Activated T-cell treated with anti-CD3 and anti-CD28 coated beads, Interleukin-2, amount 50 U/mL, for 48 hours (primary cell): ENCODE data around the gene CIROP.

Experiments used
- DNase-seq, 2 experiments: peaks; one replicate each; pipeline ENCODE4 v3.0.0-alpha.2; 2020

Gene CIROP

DNA sequence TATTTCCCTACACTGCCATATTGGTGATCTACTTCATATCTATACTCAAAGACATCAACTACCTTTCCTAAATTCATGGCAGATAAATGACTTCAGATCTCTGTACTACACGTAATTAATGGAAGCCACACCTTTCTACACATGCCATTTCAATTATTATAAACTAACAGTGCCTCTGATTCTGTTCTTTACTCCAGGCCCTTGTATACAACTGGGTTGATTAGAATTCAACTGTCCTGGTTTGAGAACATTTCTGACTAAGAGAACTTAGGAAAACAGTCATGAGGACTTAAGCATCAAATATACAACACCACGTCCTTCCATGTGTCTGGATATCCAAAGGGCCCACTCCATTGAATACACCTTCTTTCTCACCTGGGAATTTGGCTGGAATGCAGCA lies 11.7 kb downstream of the CIROP start:
- DNase-seq = no peak

GRCh38 chr14:23091294-23092225 lies 13.2 kb downstream of the CIROP start:
- DNase-seq = no peak

- no peak for DNase-seq
Measured at GRCh38 chr14:23090254-23090636, 14.5 kb downstream of the CIROP start.

GRCh38 chr14:23089498-23090253 lies 15.1 kb downstream of the CIROP start:
- DNase-seq = no peak

DNA sequence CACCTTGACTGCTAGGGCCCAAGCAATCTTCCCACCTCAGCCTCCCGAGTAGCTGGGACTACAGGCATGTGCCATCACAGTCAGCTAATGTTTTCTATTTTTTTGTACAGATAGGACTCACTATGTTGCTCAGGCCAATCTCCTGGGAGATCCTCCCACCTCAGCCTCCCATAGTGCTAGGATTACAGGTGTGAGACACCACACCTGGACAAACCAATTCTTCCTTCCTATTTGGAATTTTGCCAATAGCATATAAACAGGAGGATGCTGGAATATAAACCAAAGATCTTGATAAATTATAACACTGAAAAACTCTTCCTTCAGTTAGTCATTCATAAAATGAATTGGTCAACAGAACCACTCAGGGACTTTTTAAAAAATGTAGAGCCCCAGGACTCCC lies 18.2 kb downstream of the CIROP start:
- no peak for DNase-seq

- DNase-seq = no peak
Measured at GRCh38 chr14:23085458-23085857, 19.3 kb downstream of the CIROP start.

DNA sequence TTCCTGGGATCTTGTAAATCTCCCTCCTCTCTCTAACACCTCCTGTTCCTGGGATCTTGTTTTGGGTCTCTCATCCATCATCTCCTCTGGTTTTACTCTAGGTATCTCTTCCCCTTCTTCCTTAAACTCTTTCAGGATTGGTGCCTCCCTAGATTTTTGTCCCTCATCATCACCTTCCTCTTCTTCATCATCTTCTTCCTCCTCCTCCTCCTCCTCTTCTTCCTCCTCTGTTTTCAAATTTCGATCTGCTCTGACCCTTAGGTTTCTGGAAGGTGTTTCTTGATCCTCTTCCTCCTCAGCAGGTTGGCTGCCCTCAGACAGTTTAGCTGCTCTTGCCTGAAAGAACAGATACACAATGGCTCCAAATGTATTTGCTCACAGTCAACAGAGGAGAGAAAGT lies 24.3 kb downstream of the CIROP start:
- no peak for DNase-seq

- no peak for DNase-seq
Measured at GRCh38 chr14:23079716-23080115, 25.1 kb downstream of the CIROP start.

GRCh38 chr14:23078692-23079116 lies 26.1 kb downstream of the CIROP start:
- DNase-seq = no peak

- no peak for DNase-seq
Measured at GRCh38 chr14:23077962-23078361, 26.8 kb downstream of the CIROP start.

DNA sequence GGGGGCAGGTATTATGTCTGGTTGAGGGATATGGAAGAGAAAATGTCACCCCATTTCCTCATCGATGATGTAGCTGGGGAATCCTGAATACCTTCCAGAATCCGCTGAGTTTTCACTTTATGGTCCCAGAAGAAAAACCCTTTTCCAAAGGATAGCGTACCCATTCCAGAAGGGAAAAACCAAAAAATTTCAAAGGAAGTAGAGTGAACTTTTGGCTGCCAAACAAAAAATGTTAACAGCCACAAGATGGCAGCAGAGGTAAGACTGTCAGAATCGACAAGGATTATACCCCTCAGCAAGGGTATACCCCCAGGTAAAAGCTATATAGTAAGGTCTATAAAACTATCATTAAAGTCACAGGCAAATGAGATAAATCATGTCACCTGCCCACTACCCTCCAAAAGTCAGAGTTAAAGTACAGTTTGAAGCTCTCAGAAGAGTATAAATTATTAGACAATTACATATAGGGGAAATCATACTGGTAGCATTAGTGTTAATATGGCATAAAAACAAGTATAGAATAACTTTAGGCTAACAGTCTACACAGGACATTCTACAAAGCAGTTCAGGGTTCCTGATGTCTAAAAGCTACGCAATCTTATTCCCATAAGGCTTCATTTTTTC lies 27.9 kb downstream of the CIROP start:
- DNase-seq = no peak

DNA sequence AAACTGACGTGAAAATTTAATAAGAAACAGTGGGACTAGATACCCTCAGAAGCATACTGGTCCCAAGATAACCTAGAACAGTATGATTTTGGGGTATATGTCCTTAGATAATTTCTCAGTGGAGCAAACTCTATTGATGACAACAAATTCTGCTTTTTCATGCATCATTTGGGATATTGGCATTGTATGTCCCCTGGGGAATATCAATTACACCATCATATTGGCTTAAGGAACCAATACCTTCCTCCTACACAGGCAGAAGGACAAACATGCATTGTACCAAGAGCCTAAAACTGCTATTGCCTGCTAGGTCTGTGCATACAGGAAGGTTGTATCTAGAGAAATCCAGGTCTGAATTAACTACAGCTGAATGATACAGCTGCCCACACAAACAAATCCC lies 29.9 kb downstream of the CIROP start:
- no peak for DNase-seq

- peak in 1 of 2 experiments; percentile 12 for DNase-seq
Measured at GRCh38 chr14:23071921-23072539, 32.8 kb downstream of the CIROP start.

GRCh38 chr14:23071244-23071920 lies 33.4 kb downstream of the CIROP start:
- DNase-seq = peak; percentile 84 to 86

DNA sequence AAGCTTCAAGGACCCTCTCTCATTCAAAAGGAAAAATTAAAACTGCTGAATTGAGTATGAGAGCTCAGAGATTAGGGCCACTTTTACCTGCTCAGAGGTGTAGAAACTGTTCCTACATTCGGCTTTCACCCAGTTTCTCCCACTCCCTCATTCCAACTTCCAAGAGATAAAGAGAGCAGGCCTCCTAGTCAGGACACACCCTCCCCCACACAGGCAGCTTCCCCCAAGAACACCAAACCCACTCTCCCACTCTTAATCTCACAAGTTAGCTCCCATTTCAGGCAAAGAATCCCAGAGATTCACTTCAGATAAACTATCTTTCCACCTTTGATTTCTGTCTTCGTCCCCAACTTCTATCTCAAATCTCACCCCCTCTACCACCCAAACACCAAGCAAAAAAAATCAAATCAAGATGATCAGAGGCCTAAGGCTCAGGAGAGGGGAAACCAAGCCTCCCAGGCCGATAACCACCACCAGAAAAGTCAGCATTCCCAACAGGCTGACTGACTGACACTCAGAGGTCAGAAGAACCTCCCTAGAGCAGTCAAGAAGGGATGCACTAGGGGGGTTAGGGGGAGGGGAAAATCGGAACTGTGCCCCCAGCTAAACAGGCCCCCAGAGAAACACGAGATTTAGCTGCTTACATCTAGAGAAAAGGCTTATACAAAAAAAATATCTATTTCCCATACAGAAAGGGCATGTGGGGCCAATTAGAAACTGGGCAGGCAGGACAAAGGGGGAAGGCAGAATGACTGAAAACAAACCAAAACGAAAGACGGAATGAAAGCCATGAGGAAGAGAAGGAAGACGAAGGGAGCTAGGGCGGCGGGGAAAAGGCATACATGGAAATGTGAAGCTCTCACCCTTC lies 34.3 kb downstream of the CIROP start:
- DNase-seq = peak in 1 of 2 experiments; percentile 20

GRCh38 chr14:23069413-23069806 lies 35.4 kb downstream of the CIROP start:
- DNase-seq = no peak

DNA sequence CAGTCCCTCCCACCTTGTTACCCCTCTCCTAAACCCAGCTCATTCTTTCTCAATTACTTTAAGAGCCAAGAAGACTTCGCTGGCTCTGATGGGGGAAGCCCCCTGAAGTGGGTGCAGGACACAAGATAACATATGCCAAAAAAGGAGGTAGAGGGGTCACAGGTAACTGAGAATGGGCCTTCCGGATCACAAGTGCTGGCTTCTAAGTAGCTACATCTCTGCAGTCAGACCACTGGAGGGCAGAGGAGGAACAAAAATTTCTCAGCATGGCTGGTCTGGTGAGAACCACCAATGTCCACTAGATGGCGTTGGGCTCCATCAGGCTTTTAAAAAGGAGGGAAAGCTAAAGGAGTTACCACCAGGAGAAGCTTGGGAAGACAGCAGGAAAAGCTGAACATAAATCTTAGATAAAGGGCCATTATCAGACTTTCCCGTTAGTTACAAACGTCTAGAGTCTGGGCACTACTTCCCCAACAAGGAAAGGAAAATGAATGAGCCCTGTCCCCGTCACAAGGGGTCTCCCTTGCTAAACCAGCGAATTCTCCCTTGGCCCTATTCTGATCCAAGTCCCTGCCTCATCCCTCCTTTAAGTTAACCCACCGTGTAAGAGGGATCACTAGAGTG lies 35.9 kb downstream of the CIROP start:
- DNase-seq = peak; percentile 78 to 81

GRCh38 chr14:23067847-23068788 lies 36.7 kb downstream of the CIROP start:
- peak; percentile 17 to 20 for DNase-seq

DNA sequence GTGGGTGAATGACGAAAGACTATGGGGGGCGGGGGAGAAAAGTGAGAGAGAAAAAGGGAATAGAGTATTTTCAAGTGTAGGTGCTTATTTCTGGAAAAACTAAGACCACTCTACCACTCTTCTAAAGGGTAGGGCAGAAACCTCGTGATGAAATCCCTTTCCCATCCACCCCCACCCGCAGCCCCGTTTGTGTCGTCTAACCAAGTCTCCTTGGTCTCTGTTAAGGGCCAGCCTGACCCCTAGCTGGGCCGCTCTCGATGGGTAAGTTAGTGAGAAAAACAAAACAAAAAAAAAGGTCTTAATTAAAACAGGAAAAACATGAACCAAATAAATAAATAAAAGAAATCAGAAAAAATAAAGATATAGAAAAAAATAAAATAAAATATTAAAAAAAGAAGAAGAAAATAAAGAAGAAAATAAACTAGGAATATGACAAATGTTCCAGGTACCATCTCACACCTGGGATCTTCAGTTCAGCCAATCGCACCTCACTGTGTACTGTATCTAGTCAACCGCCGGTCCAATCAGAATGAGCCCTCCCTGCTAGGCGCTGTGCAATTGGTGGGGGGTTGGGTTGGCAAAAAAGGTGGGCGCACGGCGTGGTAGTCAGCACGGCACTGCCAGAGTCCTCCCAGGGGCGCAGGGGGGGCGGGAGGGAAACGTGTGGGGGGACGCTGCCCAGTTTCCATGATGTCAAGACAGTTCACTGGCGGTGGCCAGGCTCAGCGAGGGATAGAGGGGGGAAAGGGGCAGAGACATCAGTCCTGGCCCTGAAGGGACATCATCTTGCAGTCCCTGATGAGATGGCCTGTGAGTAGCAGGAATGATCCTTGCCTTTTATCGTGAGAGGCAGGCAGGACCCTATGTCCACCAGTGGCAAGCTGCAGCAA lies 37.7 kb downstream of the CIROP start:
- DNase-seq = peak in 1 of 2 experiments; percentile 12
